Loucy (cell line): ENCODE data around the gene FRS2.

Source experiments
- H2AFZ ChIP-seq: fragments of 200-600 bp; sonication (generic); 2 replicates; pipeline ENCODE4 v1.6.0; 2016; ENCODE audit warnings: antibody characterized with exemption, mild to moderate bottlenecking, low read length, moderate library complexity
- H3F3A ChIP-seq: fragments of 200-600 bp; 2 replicates; pipeline ENCODE4 v1.6.0; 2016; ENCODE audit warnings: antibody characterized with exemption, low read depth, mild to moderate bottlenecking
- H3K27me3 ChIP-seq: fragments of 200-600 bp; sonication (generic); 2 replicates; pipeline ENCODE4 v1.6.1; 2014; ENCODE audit warnings: low read length, mild to moderate bottlenecking; ENCODE audit not compliant: insufficient read depth, poor library complexity, severe bottlenecking
- H3K36me3 ChIP-seq: fragments of 200-600 bp; sonication (generic); 2 replicates; pipeline ENCODE4 v1.6.1; 2016; ENCODE audit warnings: low read length; ENCODE audit not compliant: insufficient read depth
- H3K4me1 ChIP-seq: fragments of 200-600 bp; sonication (generic); 2 replicates; pipeline ENCODE4 v1.5.1; 2014; ENCODE audit warnings: low read length, mild to moderate bottlenecking; ENCODE audit not compliant: insufficient read depth, poor library complexity, severe bottlenecking
- H3K4me2 ChIP-seq: fragments of 200-600 bp; sonication (generic); 2 replicates; pipeline ENCODE4 v1.6.0; 2014; ENCODE audit warnings: antibody characterized with exemption, low read length, low read depth, mild to moderate bottlenecking; ENCODE audit not compliant: poor library complexity, severe bottlenecking
- H3K4me3 ChIP-seq: fragments of 200-600 bp; sonication (generic); 2 replicates; pipeline ENCODE4 v1.5.1; 2014; ENCODE audit warnings: low read length, mild to moderate bottlenecking, mixed read lengths; ENCODE audit not compliant: poor library complexity, severe bottlenecking
- H3K79me2 ChIP-seq: fragments of 200-600 bp; sonication (generic); 2 replicates; pipeline ENCODE4 v1.6.1; 2014; ENCODE audit warnings: low read length; ENCODE audit not compliant: insufficient read depth
- H3K9ac ChIP-seq: fragments of 200-600 bp; sonication (generic); 2 replicates; pipeline ENCODE4 v1.6.0; 2014; ENCODE audit warnings: mild to moderate bottlenecking, low read depth, low read length, moderate library complexity; ENCODE audit not compliant: poor library complexity, severe bottlenecking
- H3K9me2 ChIP-seq: fragments of 200-600 bp; sonication (generic); replicated peaks from 2 replicates; pipeline ENCODE4 v1.6.1; 2016; ENCODE audit warnings: low read depth, low read length, mixed read lengths
- H3K9me3 ChIP-seq: fragments of 200-600 bp; sonication (generic); 2 replicates; pipeline ENCODE4 v1.6.1; 2014; ENCODE audit warnings: mild to moderate bottlenecking, antibody characterized with exemption, low read length, low read depth; ENCODE audit not compliant: insufficient read depth
- H4K20me1 ChIP-seq: fragments of 200-600 bp; sonication (generic); 2 replicates; pipeline ENCODE4 v1.6.0; 2014; ENCODE audit warnings: antibody characterized with exemption, low read length, mild to moderate bottlenecking; ENCODE audit not compliant: insufficient read depth, poor library complexity, severe bottlenecking
- EZH2phosphoT487 ChIP-seq: fragments of 200-600 bp; IDR thresholded peaks from 2 replicates; pipeline ENCODE4 v1.6.1; 2018; ENCODE audit warnings: antibody characterized with exemption, mild to moderate bottlenecking, moderate library complexity, borderline replicate concordance
- TF ChIP-seq, protein P1 (sequence below): fragments of 200-600 bp; sonication (generic); conservative IDR thresholded peaks from 2 replicates; pipeline ENCODE4 v1.5.1; 2014; ENCODE audit warnings: mild to moderate bottlenecking, antibody characterized with exemption, low read length

FRS2 gene

DNA sequence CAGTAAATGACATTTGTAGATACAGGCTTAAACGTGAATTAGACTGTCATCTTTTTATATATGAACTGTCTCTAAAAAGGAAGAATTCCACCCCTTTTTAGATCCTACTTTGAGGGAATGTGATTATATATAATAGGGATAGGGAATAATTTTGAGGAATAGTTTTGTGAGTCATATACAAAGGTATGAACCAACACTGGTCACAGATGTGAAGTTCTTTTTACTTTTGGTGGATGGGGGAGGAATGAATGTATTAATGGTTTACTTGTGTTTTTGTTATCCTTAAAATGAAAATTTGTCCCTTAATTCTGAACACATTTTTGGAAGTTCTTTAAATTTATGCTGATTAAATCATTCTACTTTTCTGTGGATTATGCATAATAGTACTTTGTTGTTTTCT, 30.4 kb downstream of the FRS2 start:
- H3K4me2 ChIP-seq: no peak overlapping the region

GRCh38 chr12:69501154-69501895, 31.1 kb downstream of the FRS2 start:
- Histone ChIP-seq H3K79me2 (peaks cover 89% of the 10 kb centered on the region), H3F3A (no peaks in the 10 kb centered on the region), H3K4me1 (peaks cover 15% of the 10 kb centered on the region), H3K4me2 (no peak overlapping the region), H3K36me3 (no peaks in the 10 kb centered on the region), H3K9me2 (no peaks in the 10 kb centered on the region), H3K27me3 (no peaks in the 10 kb centered on the region), H2AFZ (no peak overlapping the region), H3K9me3 (no peaks in the 10 kb centered on the region), H4K20me1 (peaks cover 4% of the 10 kb centered on the region), H3K9ac (no peak overlapping the region), H3K4me3 (no peak overlapping the region)
- TF ChIP-seq EZH2phosphoT487: no peak
- TF ChIP-seq, protein P1, sequence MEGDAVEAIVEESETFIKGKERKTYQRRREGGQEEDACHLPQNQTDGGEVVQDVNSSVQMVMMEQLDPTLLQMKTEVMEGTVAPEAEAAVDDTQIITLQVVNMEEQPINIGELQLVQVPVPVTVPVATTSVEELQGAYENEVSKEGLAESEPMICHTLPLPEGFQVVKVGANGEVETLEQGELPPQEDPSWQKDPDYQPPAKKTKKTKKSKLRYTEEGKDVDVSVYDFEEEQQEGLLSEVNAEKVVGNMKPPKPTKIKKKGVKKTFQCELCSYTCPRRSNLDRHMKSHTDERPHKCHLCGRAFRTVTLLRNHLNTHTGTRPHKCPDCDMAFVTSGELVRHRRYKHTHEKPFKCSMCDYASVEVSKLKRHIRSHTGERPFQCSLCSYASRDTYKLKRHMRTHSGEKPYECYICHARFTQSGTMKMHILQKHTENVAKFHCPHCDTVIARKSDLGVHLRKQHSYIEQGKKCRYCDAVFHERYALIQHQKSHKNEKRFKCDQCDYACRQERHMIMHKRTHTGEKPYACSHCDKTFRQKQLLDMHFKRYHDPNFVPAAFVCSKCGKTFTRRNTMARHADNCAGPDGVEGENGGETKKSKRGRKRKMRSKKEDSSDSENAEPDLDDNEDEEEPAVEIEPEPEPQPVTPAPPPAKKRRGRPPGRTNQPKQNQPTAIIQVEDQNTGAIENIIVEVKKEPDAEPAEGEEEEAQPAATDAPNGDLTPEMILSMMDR: no peak

More for the DNA sequence above, 30.4 kb downstream of the FRS2 start:
- H3K9me2 ChIP-seq: no peaks in the 10 kb centered on the region
- no peaks in the 10 kb centered on the region for H3F3A ChIP-seq
- peaks cover 4% of the 10 kb centered on the region for H4K20me1 ChIP-seq
- H3K4me1 ChIP-seq: peaks cover 15% of the 10 kb centered on the region
- H3K27me3 ChIP-seq: no peaks in the 10 kb centered on the region
- TF ChIP-seq, protein P1: no peak
- no peak for TF ChIP-seq EZH2phosphoT487
- H3K9ac ChIP-seq: no peak overlapping the region
- peaks cover 87% of the 10 kb centered on the region for H3K79me2 ChIP-seq
- no peak overlapping the region for H2AFZ ChIP-seq
- no peaks in the 10 kb centered on the region for H3K9me3 ChIP-seq
- no peak overlapping the region for H3K4me3 ChIP-seq
- no peaks in the 10 kb centered on the region for H3K36me3 ChIP-seq

DNA sequence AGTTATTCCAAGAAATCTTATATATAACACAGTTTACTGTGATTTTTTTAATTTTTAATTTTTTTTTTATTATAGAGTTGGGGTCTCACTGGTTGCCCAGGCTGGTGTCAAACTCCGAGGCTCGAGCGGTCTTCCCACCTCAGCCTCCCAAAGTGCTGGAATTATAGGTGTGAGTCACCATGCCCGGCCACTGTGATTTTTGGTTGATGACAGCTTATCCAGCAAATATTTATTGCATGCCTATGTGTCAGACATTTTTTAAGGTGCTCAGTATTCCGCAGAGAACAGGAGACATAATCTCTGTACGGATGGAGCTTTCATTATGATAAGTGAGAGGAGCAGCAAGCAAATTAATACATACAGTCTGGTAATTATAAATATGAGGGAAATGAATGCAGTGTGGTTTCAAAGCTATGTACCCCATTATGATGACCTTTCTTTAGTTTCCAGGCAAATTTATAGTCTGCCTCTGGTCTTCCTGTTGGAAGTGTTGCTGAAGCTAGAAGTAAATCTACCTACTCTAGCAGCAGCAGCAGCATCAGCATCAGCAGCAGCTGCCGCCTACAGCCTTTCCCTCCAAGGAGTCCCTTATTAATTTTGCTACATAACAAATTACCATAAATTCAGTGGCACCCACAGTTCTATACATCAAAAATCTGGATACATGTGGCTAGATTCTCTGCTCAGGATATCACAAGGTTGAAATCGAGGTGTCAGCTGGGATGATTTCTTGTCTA, 32.3 kb downstream of the FRS2 start:
- Histone ChIP-seq H3K36me3 (no peaks in the 10 kb centered on the region), H3K9me2 (no peaks in the 10 kb centered on the region), H2AFZ (no peak overlapping the region), H3K4me2 (no peak overlapping the region), H3K9me3 (no peaks in the 10 kb centered on the region), H3F3A (no peaks in the 10 kb centered on the region), H3K4me3 (no peak overlapping the region), H3K9ac (no peak overlapping the region), H3K79me2 (peaks cover 86% of the 10 kb centered on the region), H3K27me3 (no peaks in the 10 kb centered on the region), H4K20me1 (no peaks in the 10 kb centered on the region), H3K4me1 (peaks cover 7% of the 10 kb centered on the region)
- TF ChIP-seq EZH2phosphoT487: no peak
- TF ChIP-seq, protein P1: no peak
